Type B pancreatic cell (in vitro differentiated cells): ENCODE results near the gene CENPP. TPM values are rescaled to one million over a fixed set of nuclear protein-coding genes. Genes with fewer than 3 reads are reported as not detected.
A peak's percentile ranks its signal among the peaks of the same experiment; 100 is the strongest.

Experiments used
- DNase-seq: peaks from one replicate; pipeline ENCODE4 v3.0.0; 2021; ENCODE audit warnings: mixed read lengths; ENCODE audit not compliant: unreplicated experiment; ENCODE audit errors: extremely low spot score
- H3K27ac Mint-ChIP-seq: 2 replicates; pipeline ENCODE4 v1.8.0; 2021; ENCODE audit warnings: mild to moderate bottlenecking, mixed read lengths
- H3K27me3 Mint-ChIP-seq: 2 replicates; pipeline ENCODE4 v1.8.0; 2021; ENCODE audit warnings: mixed read lengths
- H3K36me3 Mint-ChIP-seq: 2 replicates; pipeline ENCODE4 v1.8.0; 2021; ENCODE audit warnings: mixed read lengths
- H3K4me1 Mint-ChIP-seq: one replicate; pipeline ENCODE4 v1.8.0; 2021; ENCODE audit warnings: mixed read lengths; ENCODE audit not compliant: unreplicated experiment
- H3K4me3 Mint-ChIP-seq: 2 replicates; pipeline ENCODE4 v1.8.0; 2021; ENCODE audit warnings: mild to moderate bottlenecking, mixed read lengths
- H3K9me3 Mint-ChIP-seq: 2 replicates; pipeline ENCODE4 v1.8.0; 2021; ENCODE audit warnings: mixed read lengths
- CTCF ChIP-seq: fragments of 200-600 bp; sonication (generic); conservative IDR thresholded peaks from 2 replicates; pipeline ENCODE4 v1.5.0; 2021; ENCODE audit warnings: antibody characterized with exemption, mild to moderate bottlenecking
- microRNA-seq: library from miRNA; unstranded; fragments of <30 nt; microRNA quantifications from one replicate; pipeline ENCODE4, GENCODE V29; 2020
- total RNA-seq: library from RNA; stranded (reverse); gene quantifications from 2 replicates; pipeline ENCODE4 v1.2.1, GENCODE V29; 2021; ENCODE audit warnings: low replicate concordance

The CENPP gene
- total RNA-seq, 1 donor from 2014 or later = 7.6 TPM

DNA sequence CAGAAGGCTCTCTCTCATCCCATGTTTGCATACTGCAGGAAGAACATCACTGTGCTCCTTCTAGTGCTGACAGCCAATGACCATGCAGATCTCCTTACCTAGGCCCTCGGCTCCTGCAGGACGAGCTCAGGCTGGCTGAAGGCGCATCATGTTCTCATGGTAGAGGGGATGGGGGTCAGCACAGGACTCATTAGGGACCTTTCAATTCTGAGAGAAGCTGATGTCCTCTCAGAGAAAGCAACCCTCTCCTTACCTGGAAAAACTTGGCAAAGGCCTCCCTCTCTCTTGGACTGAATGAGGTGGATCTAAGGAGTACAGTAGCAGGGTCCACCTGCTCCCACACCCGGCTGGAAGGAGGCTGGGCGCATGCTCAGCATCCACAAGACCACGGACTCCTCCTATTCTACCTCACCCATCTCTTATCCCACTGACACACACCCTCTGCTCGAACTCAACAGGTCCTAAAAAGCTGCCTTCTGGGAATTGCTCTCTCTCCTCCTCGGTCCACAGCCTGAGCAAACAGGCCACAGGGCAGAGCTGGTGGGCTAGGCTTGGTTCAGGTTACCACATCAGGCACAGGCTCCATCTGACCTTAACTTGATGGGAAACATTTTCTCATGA lies 341.3 kb downstream of the CENPP start:
- DNase-seq = no peak
- H3K4me1 Mint-ChIP-seq = peaks cover 22% of the 10 kb centered on the region

DNA sequence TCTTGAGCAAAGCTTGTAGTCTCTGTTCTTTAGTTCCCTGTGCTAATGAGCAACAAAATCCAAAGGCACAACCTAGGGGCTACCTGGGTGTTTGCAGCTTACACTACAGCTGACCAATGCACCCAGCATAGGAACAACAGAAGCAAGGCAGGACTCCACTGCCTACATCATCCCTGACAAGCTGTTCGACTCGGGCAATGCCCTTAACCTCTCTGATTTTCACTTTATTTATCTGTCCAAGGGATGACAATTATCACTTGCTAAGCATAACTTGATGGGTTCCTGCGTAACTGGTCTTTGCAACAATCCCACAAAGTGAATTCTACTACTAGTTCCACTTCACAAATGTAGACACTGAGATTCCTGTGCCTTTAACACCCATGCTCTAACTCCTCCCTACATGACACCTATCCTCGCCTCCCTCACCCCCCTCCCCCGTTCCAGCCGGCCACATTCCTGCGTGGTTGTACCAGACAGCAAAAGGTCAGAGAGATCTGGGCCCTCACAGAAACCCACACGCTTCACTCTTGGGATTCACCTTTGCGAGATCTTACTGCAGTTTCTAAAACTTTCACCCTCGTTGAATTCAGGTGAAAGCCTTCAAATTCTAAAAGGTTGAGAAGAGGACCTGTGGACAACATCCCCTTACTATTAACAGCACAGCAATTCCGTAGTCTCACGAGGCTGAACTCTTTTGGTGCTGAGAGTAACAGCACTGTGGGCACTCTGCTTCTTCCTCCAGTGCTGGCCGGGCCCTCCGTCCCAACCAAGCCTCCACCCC lies 343.2 kb downstream of the CENPP start:
- Mint-ChIP-seq H3K4me1 (peaks cover 22% of the 10 kb centered on the region), H3K4me3 (peak overlapping the region; percentile 96), H3K27me3 (no peaks in the 10 kb centered on the region), H3K9me3 (no peaks in the 10 kb centered on the region), H3K36me3 (peaks cover 4% of the 10 kb centered on the region), H3K27ac (peak overlapping the region; percentile 88)
- no peak for DNase-seq
- TF ChIP-seq CTCF = no peak

More for the DNA sequence above, 341.3 kb downstream of the CENPP start:
- Mint-ChIP-seq H3K36me3 (peaks cover 8% of the 10 kb centered on the region), H3K9me3 (no peaks in the 10 kb centered on the region), H3K27me3 (no peaks in the 10 kb centered on the region), H3K4me3 (peak overlapping the region; percentile 57), H3K27ac (peak overlapping the region; percentile 46)
- TF ChIP-seq CTCF = no peak

DNA sequence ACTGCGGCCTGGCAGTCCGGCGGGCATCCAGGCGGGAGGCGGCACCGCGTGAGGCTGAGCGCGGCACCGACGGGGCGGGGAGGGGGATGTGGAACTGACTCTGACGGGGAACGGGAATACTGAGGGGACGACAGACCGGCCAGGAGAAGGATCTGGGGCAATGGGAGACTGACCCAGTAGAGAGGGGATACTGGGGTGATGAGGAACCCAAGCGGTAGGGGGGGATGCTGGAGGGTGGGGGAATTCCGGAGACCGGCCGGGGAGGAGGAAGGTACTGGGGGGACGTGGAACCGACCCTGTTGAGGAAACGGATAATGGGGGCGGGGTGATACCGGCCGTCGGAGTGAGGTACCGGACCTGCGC lies 343.8 kb downstream of the CENPP start:
- Mint-ChIP-seq H3K4me1 (peaks cover 22% of the 10 kb centered on the region), H3K9me3 (no peaks in the 10 kb centered on the region), H3K36me3 (peaks cover 4% of the 10 kb centered on the region), H3K27ac (peak overlapping the region; percentile 88), H3K4me3 (peak overlapping the region; percentile 96), H3K27me3 (no peaks in the 10 kb centered on the region)
- DNase-seq = no peak
- TF ChIP-seq CTCF = no peak

Small RNA genes lying within 50 kb of the gene (microRNA-seq; reads per million reads assigned to microRNA genes)
- gene MIR3651 (10.7 reads per million, percentile 33 among the genes with 10 or more reads in this experiment), gene MIR4670 (not detected)

Other genes starting within 250 kb of the CENPP start
- gene SPTLC1, start 210.5 kb upstream of the CENPP start, total RNA-seq = 66.1 and 78.1 TPM in 2 replicates
- 125 and 143 TPM in 2 replicates for gene IARS1, start 32.3 kb upstream of the CENPP start, total RNA-seq
- 37.4 and 41.0 TPM in 2 replicates for gene NOL8, start 603 bp upstream of the CENPP start, total RNA-seq
- gene OGN, start 78.6 kb downstream of the CENPP start, total RNA-seq = 2.8 TPM in 1 of 2 replicates, not detected in the other
- gene OMD, start 98.5 kb downstream of the CENPP start, total RNA-seq = not detected in 2 replicates
- 1.3 TPM in 1 of 2 replicates, not detected in the other for gene ASPN, start 156.6 kb downstream of the CENPP start, total RNA-seq
- 0.24 and 0.51 TPM in 2 replicates for gene ECM2, start 210.0 kb downstream of the CENPP start, total RNA-seq